GM12878 (cell line): ENCODE data around the gene CWF19L1.

Experiments used
- CHD2 ChIP-seq: IDR thresholded peaks from 2 replicates; pipeline ENCODE4 v1.6.1; 2011; ENCODE audit warnings: low read depth, low read length, improper control_type of control experiment, borderline replicate concordance
- POLR2A ChIP-seq: IDR thresholded peaks from 2 replicates; pipeline ENCODE4 v1.6.1; 2011; ENCODE audit warnings: low read depth, mild to moderate bottlenecking, low read length
- ZNF274 ChIP-seq: IDR thresholded peaks from one replicate; pipeline ENCODE4 v1.8.0; 2011; ENCODE audit not compliant: insufficient read length, insufficient read depth
- TF ChIP-seq, protein P1 (sequence below), 3 experiments: IDR thresholded peaks in 2 of 3; conservative IDR thresholded peaks in 1 of 3; 2 replicates each; pipeline ENCODE4 v1.5.1; 2011; ENCODE audit warnings: low read depth in 3 of 3, low read length in 3 of 3, mild to moderate bottlenecking in 3 of 3, control low read depth in 2 of 3, moderate library complexity in 2 of 3, inconsistent platforms in 1 of 3, mixed read lengths in 1 of 3; ENCODE audit not compliant: control insufficient read depth in 2 of 3, insufficient read depth in 1 of 3; ENCODE audit errors: extremely low read depth in 1 of 3
- TF ChIP-seq, protein P2 (sequence below): IDR thresholded peaks from 2 replicates; pipeline ENCODE4 v1.6.1; 2012; ENCODE audit warnings: low read depth, low read length, improper control_type of control experiment

DNA sequence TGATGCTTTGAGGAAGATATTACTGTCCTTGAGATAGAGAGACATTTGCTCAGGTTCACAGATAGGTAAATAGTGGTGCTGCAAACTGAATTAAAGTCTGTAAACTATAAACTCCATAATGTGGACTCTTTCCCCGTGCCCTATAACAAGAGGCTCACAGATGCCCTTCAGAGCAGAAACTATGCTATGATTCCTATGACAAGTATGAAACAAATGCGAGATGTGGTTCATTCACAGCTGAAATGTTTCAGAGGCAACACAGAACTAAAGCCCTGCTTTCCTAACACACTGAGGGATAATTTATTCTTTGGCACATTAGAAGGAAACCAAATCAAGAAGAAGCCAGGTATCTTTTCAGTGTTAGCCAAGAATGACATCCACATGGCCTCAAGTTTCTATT, 51.4 kb downstream of the CWF19L1 start:
- TF ChIP-seq CHD2 (no peak), ZNF274 (no peak), POLR2A (no peak)
- TF ChIP-seq, protein P1, sequence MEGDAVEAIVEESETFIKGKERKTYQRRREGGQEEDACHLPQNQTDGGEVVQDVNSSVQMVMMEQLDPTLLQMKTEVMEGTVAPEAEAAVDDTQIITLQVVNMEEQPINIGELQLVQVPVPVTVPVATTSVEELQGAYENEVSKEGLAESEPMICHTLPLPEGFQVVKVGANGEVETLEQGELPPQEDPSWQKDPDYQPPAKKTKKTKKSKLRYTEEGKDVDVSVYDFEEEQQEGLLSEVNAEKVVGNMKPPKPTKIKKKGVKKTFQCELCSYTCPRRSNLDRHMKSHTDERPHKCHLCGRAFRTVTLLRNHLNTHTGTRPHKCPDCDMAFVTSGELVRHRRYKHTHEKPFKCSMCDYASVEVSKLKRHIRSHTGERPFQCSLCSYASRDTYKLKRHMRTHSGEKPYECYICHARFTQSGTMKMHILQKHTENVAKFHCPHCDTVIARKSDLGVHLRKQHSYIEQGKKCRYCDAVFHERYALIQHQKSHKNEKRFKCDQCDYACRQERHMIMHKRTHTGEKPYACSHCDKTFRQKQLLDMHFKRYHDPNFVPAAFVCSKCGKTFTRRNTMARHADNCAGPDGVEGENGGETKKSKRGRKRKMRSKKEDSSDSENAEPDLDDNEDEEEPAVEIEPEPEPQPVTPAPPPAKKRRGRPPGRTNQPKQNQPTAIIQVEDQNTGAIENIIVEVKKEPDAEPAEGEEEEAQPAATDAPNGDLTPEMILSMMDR (IDR thresholded peaks at IDR 0.05 in 2 of 3, conservative IDR thresholded peaks at IDR 0.05 in 1 of 3; ENCODE audit: control insufficient read depth in 2 of 3, extremely low read depth in 1 of 3, insufficient read depth in 1 of 3, low read depth in 3 of 3, low read length in 3 of 3): no peak
- TF ChIP-seq, protein P2, sequence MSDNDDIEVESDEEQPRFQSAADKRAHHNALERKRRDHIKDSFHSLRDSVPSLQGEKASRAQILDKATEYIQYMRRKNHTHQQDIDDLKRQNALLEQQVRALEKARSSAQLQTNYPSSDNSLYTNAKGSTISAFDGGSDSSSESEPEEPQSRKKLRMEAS: no peak
